GM23248 (cell line): ENCODE results near the gene HIPK3. TPM values are rescaled to one million over a fixed set of nuclear protein-coding genes. Genes with fewer than 3 reads are reported as not detected.
A peak's percentile ranks its signal among the peaks of the same experiment; 100 is the strongest.

Experiments used
- DNase-seq: peaks from one replicate; pipeline ENCODE4 v3.0.0-alpha.2; 2015
- H2AFZ ChIP-seq: fragments of 200-600 bp; sonication (generic); 2 replicates; pipeline ENCODE4 v1.6.1; 2016; ENCODE audit warnings: antibody characterized with exemption
- H3F3A ChIP-seq: fragments of 200-600 bp; sonication (generic); 2 replicates; pipeline ENCODE4 v1.6.1; 2016; ENCODE audit warnings: mild to moderate bottlenecking, antibody characterized with exemption, mixed run types; ENCODE audit not compliant: insufficient read depth
- H3K27ac ChIP-seq: fragments of 200-600 bp; sonication (generic); 2 replicates; pipeline ENCODE4 v1.5.1; 2016; ENCODE audit warnings: mild to moderate bottlenecking
- H3K27me3 ChIP-seq: fragments of 200-600 bp; sonication (generic); replicated peaks from 2 replicates; pipeline ENCODE4 v1.6.1; 2016; ENCODE audit warnings: mild to moderate bottlenecking; ENCODE audit not compliant: insufficient read depth
- H3K36me3 ChIP-seq: fragments of 200-600 bp; sonication (generic); 2 replicates; pipeline ENCODE4 v1.6.1; 2016; ENCODE audit warnings: low read depth, mild to moderate bottlenecking
- H3K4me1 ChIP-seq: fragments of 200-600 bp; sonication (generic); 2 replicates; pipeline ENCODE4 v1.6.1; 2016; ENCODE audit warnings: mild to moderate bottlenecking; ENCODE audit not compliant: insufficient read depth
- H3K4me2 ChIP-seq: fragments of 200-600 bp; sonication (generic); one replicate; pipeline ENCODE4 v1.6.1; 2016; ENCODE audit warnings: mild to moderate bottlenecking; ENCODE audit not compliant: unreplicated experiment
- H3K4me3 ChIP-seq: fragments of 200-600 bp; sonication (generic); 2 replicates; pipeline ENCODE4 v1.5.1; 2016; ENCODE audit warnings: mild to moderate bottlenecking
- H3K79me2 ChIP-seq: fragments of 200-600 bp; sonication (generic); 2 replicates; pipeline ENCODE4 v1.6.1; 2016; ENCODE audit warnings: mild to moderate bottlenecking; ENCODE audit not compliant: insufficient read depth
- H3K9ac ChIP-seq: fragments of 200-600 bp; sonication (generic); 2 replicates; pipeline ENCODE4 v1.6.1; 2016; ENCODE audit warnings: mild to moderate bottlenecking
- H3K9me2 ChIP-seq: fragments of 200-600 bp; sonication (generic); 2 replicates; pipeline ENCODE4 v1.6.1; 2016; ENCODE audit warnings: mixed run types, mild to moderate bottlenecking, moderate library complexity; ENCODE audit not compliant: insufficient read depth
- H3K9me3 ChIP-seq: fragments of 200-600 bp; sonication (generic); one replicate; pipeline ENCODE4 v1.6.1; 2017; ENCODE audit warnings: low read depth
- H4K20me1 ChIP-seq: fragments of 200-600 bp; sonication (generic); 2 replicates; pipeline ENCODE4 v1.6.0; 2016; ENCODE audit not compliant: insufficient read depth
- EZH2 ChIP-seq: fragments of 200-600 bp; sonication (generic); IDR thresholded peaks from 2 replicates; pipeline ENCODE4 v1.6.1; 2018; ENCODE audit warnings: antibody characterized with exemption, mild to moderate bottlenecking; ENCODE audit not compliant: insufficient read depth, poor library complexity, severe bottlenecking
- EZH2phosphoT487 ChIP-seq: fragments of 200-600 bp; sonication (generic); IDR thresholded peaks from 2 replicates; pipeline ENCODE4 v1.6.1; 2018; ENCODE audit warnings: antibody characterized with exemption, moderate library complexity, mild to moderate bottlenecking, low read depth; ENCODE audit not compliant: insufficient read depth
- WGBS, 2 experiments: methylation state at CpG; one replicate each; pipeline ENCODE4 v1.1.6; 2015 to 2017; ENCODE audit warnings: low lambda C conversion rate in 2 of 2, low coverage in 1 of 2; ENCODE audit errors: missing lambda C conversion rate in 2 of 2; 5-methylcytosine and 5-hydroxymethylcytosine counted together
- in situ Hi-C: fragments of 300-500 bp; cut with MboI; formaldehyde crosslinking; loops from 2 replicates; pipeline ENCODE4 v1.15.0; 2020
- polyA plus RNA-seq: library from polyadenylated mRNA; unstranded; fragments of >200 nt; fragmentation: Nextera tagmentation; extraction: Ambion mirVana; gene quantifications from 2 replicates; pipeline ENCODE4 v1.2.1, GENCODE V29; 2016
- total RNA-seq: library from RNA; depleted of rRNA; stranded (reverse); fragments of >200 nt; shearing (Covaris generic); gene quantifications from 2 replicates; pipeline ENCODE4 v1.2.3, GENCODE V29; 2014

HIPK3 gene
- total and polyA plus RNA-seq, 2 experiments from 2014 or later, result 17.8 to 82.9 TPM

DNA sequence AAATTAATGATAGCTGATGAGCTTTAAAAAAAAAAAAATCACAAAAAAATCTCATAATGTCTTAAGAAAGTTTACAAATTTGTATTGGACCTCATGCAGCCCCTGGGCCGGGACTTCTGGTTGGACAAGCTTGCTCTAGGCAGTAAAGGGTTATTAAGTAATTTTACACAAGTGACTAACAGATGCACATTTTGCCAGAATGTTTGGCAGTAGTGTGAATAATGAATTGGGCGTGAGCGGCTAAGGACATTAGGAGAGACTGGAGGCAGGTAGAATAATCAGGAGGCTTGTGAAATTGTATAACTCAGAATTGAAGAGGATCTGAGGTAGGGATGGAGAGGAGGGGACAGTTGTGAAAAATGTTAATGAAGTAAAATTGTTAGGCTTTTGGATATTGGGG lies 77.4 kb downstream of the HIPK3 start:
- peaks cover 28% of the 10 kb centered on the region for H3K36me3 ChIP-seq
- peak; percentile 29 for DNase-seq
- no peak for TF ChIP-seq EZH2
- no peak for TF ChIP-seq EZH2phosphoT487
- no peak overlapping the region for H3K27ac ChIP-seq
- no peaks in the 10 kb centered on the region for H4K20me1 ChIP-seq
- no peaks in the 10 kb centered on the region for H3K27me3 ChIP-seq
- H3K4me1 ChIP-seq, result peaks cover 12% of the 10 kb centered on the region
- no peaks in the 10 kb centered on the region for H3K9me2 ChIP-seq
- in situ Hi-C loops, result loop anchor here (5.0 kb wide), 1 partner anchor 167 kb away; no protein-coding TSS in a partner anchor
- H3K79me2 ChIP-seq, result peaks cover 100% of the 10 kb centered on the region
- H3K4me2 ChIP-seq, result no peak overlapping the region
- no peak overlapping the region for H3K4me3 ChIP-seq
- 78 to 80% methylated on average over 3 of the region's 3 CpGs for WGBS, 2 experiments
- H3F3A ChIP-seq, result peaks cover 19% of the 10 kb centered on the region
- no peak overlapping the region for H3K9ac ChIP-seq
- H3K9me3 ChIP-seq, result no peaks in the 10 kb centered on the region
- H2AFZ ChIP-seq, result no peak overlapping the region

DNA sequence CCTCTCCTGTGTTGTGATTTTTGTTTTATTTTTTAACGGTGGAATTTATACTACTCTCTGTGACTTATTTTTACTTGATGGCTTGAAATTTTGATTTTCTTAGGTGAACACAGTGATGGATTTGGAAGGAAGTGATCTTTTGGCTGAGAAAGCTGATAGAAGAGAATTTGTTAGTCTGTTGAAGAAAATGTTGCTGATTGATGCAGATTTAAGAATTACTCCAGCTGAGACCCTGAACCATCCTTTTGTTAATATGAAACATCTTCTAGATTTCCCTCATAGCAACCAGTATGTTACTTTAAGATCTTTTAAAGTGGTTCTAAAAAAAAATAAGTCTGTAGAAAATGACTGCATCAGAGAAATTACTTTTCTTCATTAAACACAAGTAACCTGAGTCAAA lies 82.1 kb downstream of the HIPK3 start:
- H3K9ac ChIP-seq, result no peak overlapping the region
- H4K20me1 ChIP-seq, result no peaks in the 10 kb centered on the region
- no peak overlapping the region for H3K27ac ChIP-seq
- H3K27me3 ChIP-seq, result no peaks in the 10 kb centered on the region
- no peaks in the 10 kb centered on the region for H3K9me2 ChIP-seq
- no peaks in the 10 kb centered on the region for H3K9me3 ChIP-seq
- peaks cover 55% of the 10 kb centered on the region for H3K36me3 ChIP-seq
- H3K79me2 ChIP-seq, result peaks cover 99% of the 10 kb centered on the region
- H3K4me1 ChIP-seq, result no peaks in the 10 kb centered on the region
- in situ Hi-C loops, result no loop called here
- peaks cover 22% of the 10 kb centered on the region; the same call in 1 of the 2 replicates for H3F3A ChIP-seq
- H3K4me3 ChIP-seq, result no peak overlapping the region
- no peak overlapping the region for H3K4me2 ChIP-seq
- no peak overlapping the region for H2AFZ ChIP-seq
- DNase-seq, result no peak
- TF ChIP-seq EZH2phosphoT487 (no peak), EZH2 (no peak)
- 95 to 100% methylated on average over 1 of the region's 1 CpG for WGBS, 2 experiments

DNA sequence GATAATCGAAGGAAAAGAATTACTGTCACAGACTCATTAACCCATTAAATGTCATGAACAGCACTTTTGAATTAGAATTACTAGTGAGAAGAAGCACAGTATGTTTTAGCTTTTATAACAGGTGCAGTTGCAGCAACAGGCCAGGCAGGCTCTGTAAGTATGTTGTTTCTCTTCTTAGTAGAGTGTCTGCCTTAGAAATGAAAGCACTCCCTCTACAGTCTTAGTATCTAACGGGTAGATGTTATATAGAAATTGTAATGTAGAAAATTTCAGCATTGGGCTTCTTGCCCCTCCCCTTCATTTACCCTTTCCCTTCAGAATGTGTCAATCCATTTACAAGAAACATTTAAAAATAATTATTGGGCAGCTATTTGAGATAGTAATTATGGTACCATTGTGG lies 87.4 kb downstream of the HIPK3 start:
- H3K36me3 ChIP-seq, result peaks cover 86% of the 10 kb centered on the region
- in situ Hi-C loops, result no loop called here

DNA sequence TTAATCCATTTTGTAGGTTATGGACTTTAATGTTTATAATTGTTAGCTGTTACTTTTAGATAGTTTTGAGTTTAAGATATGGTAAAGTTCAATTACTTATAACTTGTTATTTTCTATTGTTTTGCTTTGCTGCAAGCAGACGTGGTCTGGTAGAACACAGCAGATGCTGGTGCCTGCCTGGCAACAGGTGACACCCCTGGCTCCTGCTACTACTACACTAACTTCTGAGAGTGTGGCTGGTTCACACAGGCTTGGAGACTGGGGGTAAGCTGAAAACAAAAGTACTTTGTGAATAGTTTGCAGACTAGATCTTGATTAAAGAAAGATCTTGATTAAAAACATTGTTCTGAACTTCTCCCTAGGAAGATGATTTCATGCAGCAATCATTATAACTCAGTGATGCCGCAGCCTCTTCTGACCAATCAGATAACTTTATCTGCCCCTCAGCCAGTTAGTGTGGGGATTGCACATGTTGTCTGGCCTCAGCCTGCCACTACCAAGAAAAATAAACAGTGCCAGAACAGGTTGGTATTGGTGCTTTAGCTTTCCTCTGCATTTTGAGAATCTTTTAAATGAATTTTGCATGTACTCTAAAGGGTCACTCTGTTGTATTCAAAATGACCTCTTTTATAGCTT lies 90.4 kb downstream of the HIPK3 start:
- no peak overlapping the region for H3K27ac ChIP-seq
- TF ChIP-seq EZH2 (no peak), EZH2phosphoT487 (no peak)
- no peak overlapping the region for H3K9ac ChIP-seq
- in situ Hi-C loops, result no loop called here
- no peak overlapping the region for H2AFZ ChIP-seq
- DNase-seq, result no peak
- WGBS, 2 experiments, result 85% methylated on average over 2 of the region's 2 CpGs
- peaks cover 62% of the 10 kb centered on the region for H3K79me2 ChIP-seq
- H3K4me2 ChIP-seq, result no peak overlapping the region
- peaks cover 81% of the 10 kb centered on the region for H3K36me3 ChIP-seq
- H4K20me1 ChIP-seq, result no peaks in the 10 kb centered on the region
- peaks cover 10% of the 10 kb centered on the region; the same call in 1 of the 2 replicates for H3F3A ChIP-seq
- H3K9me3 ChIP-seq, result no peaks in the 10 kb centered on the region
- H3K4me3 ChIP-seq, result no peak overlapping the region
- no peaks in the 10 kb centered on the region for H3K9me2 ChIP-seq
- no peaks in the 10 kb centered on the region for H3K4me1 ChIP-seq
- H3K27me3 ChIP-seq, result no peaks in the 10 kb centered on the region

More for the DNA sequence above, 87.4 kb downstream of the HIPK3 start:
- H3K9me2 ChIP-seq, result no peaks in the 10 kb centered on the region
- no peaks in the 10 kb centered on the region for H4K20me1 ChIP-seq
- no peaks in the 10 kb centered on the region for H3K27me3 ChIP-seq
- no peak overlapping the region for H3K4me3 ChIP-seq
- H3K79me2 ChIP-seq, result peaks cover 91% of the 10 kb centered on the region
- peaks cover 9% of the 10 kb centered on the region for H3F3A ChIP-seq
- DNase-seq, result peak; percentile 30
- no peak overlapping the region for H2AFZ ChIP-seq
- no peak overlapping the region for H3K4me2 ChIP-seq
- no peak overlapping the region for H3K27ac ChIP-seq
- TF ChIP-seq EZH2 (no peak), EZH2phosphoT487 (no peak)
- no peaks in the 10 kb centered on the region for H3K9me3 ChIP-seq
- 57 to 58% methylated on average over 2 of the region's 2 CpGs for WGBS, 2 experiments
- H3K9ac ChIP-seq, result no peak overlapping the region
- no peaks in the 10 kb centered on the region for H3K4me1 ChIP-seq
